Endothelial cell (in vitro differentiated cells): ENCODE measurements around the gene CLIC1. TPM values are rescaled to one million over a fixed set of nuclear protein-coding genes. Genes with fewer than 3 reads are reported as not detected.

ENCODE experiments used
- DNase-seq: peaks from one replicate; pipeline ENCODE4 v3.0.0; 2021; ENCODE audit warnings: low spot score
- H3K27ac Mint-ChIP-seq: one replicate; pipeline ENCODE4 v1.8.0; 2021; ENCODE audit warnings: mixed read lengths, inconsistent platforms; ENCODE audit not compliant: unreplicated experiment
- H3K27me3 Mint-ChIP-seq: one replicate; pipeline ENCODE4 v1.8.0; 2021; ENCODE audit warnings: mild to moderate bottlenecking, moderate library complexity, mixed read lengths, inconsistent platforms; ENCODE audit not compliant: unreplicated experiment
- H3K36me3 Mint-ChIP-seq: one replicate; pipeline ENCODE4 v1.8.0; 2021; ENCODE audit warnings: mild to moderate bottlenecking, low read depth, mixed read lengths, inconsistent platforms; ENCODE audit not compliant: unreplicated experiment
- H3K4me1 Mint-ChIP-seq: one replicate; pipeline ENCODE4 v1.8.0; 2021; ENCODE audit warnings: mild to moderate bottlenecking, mixed read lengths, inconsistent platforms; ENCODE audit not compliant: unreplicated experiment
- H3K4me3 Mint-ChIP-seq: one replicate; pipeline ENCODE4 v1.8.0; 2021; ENCODE audit warnings: mild to moderate bottlenecking, mixed read lengths, inconsistent platforms; ENCODE audit not compliant: unreplicated experiment
- H3K9me3 Mint-ChIP-seq: one replicate; pipeline ENCODE4 v1.8.0; 2021; ENCODE audit warnings: mixed read lengths, inconsistent platforms; ENCODE audit not compliant: unreplicated experiment
- CTCF ChIP-seq: fragments of 200-600 bp; sonication (generic); IDR thresholded peaks from one replicate; pipeline ENCODE4 v1.5.0; 2021; ENCODE audit warnings: antibody characterized with exemption; ENCODE audit not compliant: unreplicated experiment
- total RNA-seq: library from RNA; stranded (reverse); fragmentation: NEBNext Ultra II Directional; extraction: Animal tissue kit (Norgen Biotek cat#: 25700); gene quantifications from one replicate; pipeline ENCODE4 v1.2.1, GENCODE V29; 2021; ENCODE audit not compliant: unreplicated experiment

The CLIC1 gene
- total RNA-seq, 1 donor from 2014 or later, result 420 TPM

GRCh38 chr6:31707701-31708100 is 28.6 kb downstream of the CLIC1 start:
- Mint-ChIP-seq H3K36me3 (no peaks in the 10 kb centered on the region), H3K4me1 (peaks cover 1% of the 10 kb centered on the region), H3K27me3 (peaks cover 4% of the 10 kb centered on the region), H3K27ac (no peak overlapping the region), H3K4me3 (no peak overlapping the region), H3K9me3 (no peaks in the 10 kb centered on the region)
- TF ChIP-seq CTCF, result no peak
- no peak for DNase-seq

GRCh38 chr6:31706599-31706998 is 29.7 kb downstream of the CLIC1 start, which contains the start of gene LY6G6F:
Gene LY6G6F (plus strand): TSS chr6:31706866. CDS start chr6:31706907, 41 bp downstream.
- no peak for TF ChIP-seq CTCF
- Mint-ChIP-seq H3K4me1 (peaks cover 12% of the 10 kb centered on the region), H3K27ac (no peak within 1 kb of the TSS), H3K36me3 (no peaks in the 10 kb centered on the region), H3K4me3 (no peak within 1 kb of the TSS), H3K27me3 (peaks cover 6% of the 10 kb centered on the region), H3K9me3 (no peaks in the 10 kb centered on the region)
- no peak for DNase-seq

GRCh38 chr6:31705931-31706330 is 30.4 kb downstream of the CLIC1 start:
- no peak for TF ChIP-seq CTCF
- Mint-ChIP-seq H3K27ac (no peak overlapping the region), H3K4me1 (peaks cover 18% of the 10 kb centered on the region), H3K9me3 (no peaks in the 10 kb centered on the region), H3K27me3 (peaks cover 6% of the 10 kb centered on the region), H3K4me3 (no peak overlapping the region), H3K36me3 (no peaks in the 10 kb centered on the region)
- DNase-seq, result no peak

GRCh38 chr6:31702819-31703716 is 33.3 kb downstream of the CLIC1 start, which contains the start of gene ABHD16A:
Gene ABHD16A (minus strand): TSS chr6:31703324. CDS start chr6:31703281, 43 bp downstream.
- Mint-ChIP-seq H3K27me3 (peaks cover 6% of the 10 kb centered on the region), H3K27ac (peak within 1 kb of the TSS; percentile 98), H3K36me3 (no peaks in the 10 kb centered on the region), H3K4me1 (peaks cover 20% of the 10 kb centered on the region), H3K9me3 (no peaks in the 10 kb centered on the region), H3K4me3 (peak within 1 kb of the TSS; percentile 99)
- DNase-seq, result peak; percentile 93
- no peak for TF ChIP-seq CTCF

GRCh38 chr6:31702405-31702818 is 33.9 kb downstream of the CLIC1 start:
- no peak for TF ChIP-seq CTCF
- peaks cover 26% of the 10 kb centered on the region for H3K4me1 Mint-ChIP-seq
- H3K9me3 Mint-ChIP-seq, result no peaks in the 10 kb centered on the region
- peak overlapping the region; percentile 99 for H3K4me3 Mint-ChIP-seq
- H3K36me3 Mint-ChIP-seq, result no peaks in the 10 kb centered on the region
- H3K27me3 Mint-ChIP-seq, result peaks cover 6% of the 10 kb centered on the region
- H3K27ac Mint-ChIP-seq, result peak overlapping the region; percentile 98
- peak; percentile 25 for DNase-seq
